Muscle layer of colon (tissue), 2 donors: ENCODE results near the gene CAPN1.
"Not testable (repeated sequence)": the region's sequence is repeated elsewhere in the genome, so short reads cannot be mapped to it uniquely, and the experiment has no call there.

Source experiments
- H3K27ac ChIP-seq: one replicate; pipeline ENCODE4 v1.7.0; 2013; ENCODE audit warnings: low read depth, mild to moderate bottlenecking, low read length, moderate library complexity
- H3K27me3 ChIP-seq, 2 donors: one replicate each; pipeline ENCODE4 v1.7.0; 2013; ENCODE audit warnings: low read length in 2 of 2, mild to moderate bottlenecking in 2 of 2; ENCODE audit not compliant: insufficient read depth in 2 of 2, control insufficient read depth in 1 of 2
- H3K36me3 ChIP-seq: one replicate; pipeline ENCODE4 v1.7.0; 2013; ENCODE audit warnings: mild to moderate bottlenecking, low read length; ENCODE audit not compliant: insufficient read depth
- H3K4me1 ChIP-seq: one replicate; pipeline ENCODE4 v1.7.0; 2013; ENCODE audit warnings: mild to moderate bottlenecking, low read length; ENCODE audit not compliant: insufficient read depth
- H3K4me3 ChIP-seq, 2 donors: one replicate each; pipeline ENCODE4 v1.7.0; 2013; ENCODE audit warnings: low read length in 2 of 2, low read depth in 1 of 2, mild to moderate bottlenecking in 1 of 2, moderate library complexity in 1 of 2
- H3K9ac ChIP-seq: one replicate; pipeline ENCODE4 v1.7.0; 2013; ENCODE audit warnings: low read length
- H3K9me3 ChIP-seq: one replicate; pipeline ENCODE4 v1.7.0; 2013; ENCODE audit warnings: mild to moderate bottlenecking, low read length
- donor health status: abdominal sarcoma.
- donor health status: Adenocarcinoma of cecum.

CAPN1 gene

DNA sequence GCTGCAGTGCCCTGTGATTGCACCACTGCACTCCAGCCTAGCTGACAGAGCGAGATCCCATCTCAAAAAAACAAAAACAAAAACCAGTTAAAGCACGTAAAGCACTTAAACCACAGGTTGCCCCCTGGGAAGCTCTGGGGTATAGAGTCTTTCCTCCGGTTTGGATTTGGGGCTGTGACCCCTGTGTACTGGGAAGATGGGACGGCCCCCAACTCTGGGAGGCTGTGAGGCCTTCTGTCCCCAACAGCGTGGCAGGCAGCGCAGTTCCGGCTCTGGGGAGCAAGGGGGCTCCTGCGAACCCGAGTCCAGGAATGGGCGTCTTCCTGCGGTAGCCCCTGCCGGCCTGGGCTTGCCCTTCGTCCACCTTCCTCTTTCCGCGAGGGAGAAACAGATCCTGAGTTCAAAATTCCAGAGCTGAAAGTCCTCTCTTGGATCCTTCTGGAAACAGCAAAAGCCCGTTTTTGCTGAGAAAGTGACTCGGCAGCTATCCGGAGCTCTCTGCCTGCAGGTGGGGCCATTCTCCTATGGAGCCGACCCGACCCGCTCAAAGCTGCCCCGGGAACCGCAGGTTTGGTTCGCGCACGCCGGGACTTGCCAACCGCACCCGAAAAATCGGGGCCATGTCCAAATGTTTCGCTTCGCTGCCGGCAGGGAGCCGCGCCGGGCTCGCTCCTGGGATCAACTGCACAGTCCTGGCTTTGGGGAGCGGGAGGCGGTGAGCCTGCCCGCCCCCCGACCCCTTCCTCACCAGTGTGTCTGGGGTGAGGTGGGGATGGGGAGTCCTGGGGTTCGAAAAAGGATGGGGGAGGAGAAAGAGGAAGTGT is 43.8 kb downstream of the CAPN1 start:
- Histone ChIP-seq H3K27me3 (no peaks in the 10 kb centered on the region), H3K9ac (peak overlapping the region; percentile 71), H3K9me3 (no peaks in the 10 kb centered on the region), H3K36me3 (no peaks in the 10 kb centered on the region), H3K4me1 (peaks cover 12% of the 10 kb centered on the region), H3K27ac (peak overlapping the region; percentile 39), H3K4me3 (peak overlapping the region; percentile 44 to 74)

GRCh38 chr11:65226103-65226442 is 44.3 kb downstream of the CAPN1 start:
- H3K9me3 ChIP-seq = no peaks in the 10 kb centered on the region
- peaks cover 12% of the 10 kb centered on the region for H3K4me1 ChIP-seq
- no peak overlapping the region for H3K27ac ChIP-seq
- peak overlapping the region; percentile 44 to 74 for H3K4me3 ChIP-seq
- peak overlapping the region; percentile 71 for H3K9ac ChIP-seq
- H3K36me3 ChIP-seq = no peaks in the 10 kb centered on the region
- H3K27me3 ChIP-seq = no peaks in the 10 kb centered on the region

DNA sequence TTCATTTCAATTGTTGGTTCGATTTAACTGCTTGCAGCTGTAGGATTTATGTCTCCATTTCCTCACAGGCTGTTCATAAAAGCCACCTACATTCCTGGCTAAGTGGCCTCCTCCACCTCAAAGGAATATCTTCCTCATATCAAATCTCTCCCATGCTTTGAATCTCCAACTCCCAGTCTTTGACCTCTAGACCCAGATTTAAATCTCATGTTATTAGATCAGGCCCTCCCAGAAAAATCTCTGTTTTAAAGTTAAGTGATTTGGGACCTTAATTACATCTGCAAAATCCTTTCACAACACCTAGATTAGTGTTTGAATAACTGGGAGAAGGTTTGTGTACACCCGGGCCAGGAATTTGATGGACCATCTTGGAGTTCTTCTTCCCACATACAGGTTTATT is 46.2 kb downstream of the CAPN1 start:
- Histone ChIP-seq H3K9me3 (no peaks in the 10 kb centered on the region), H3K9ac (no peak overlapping the region), H3K36me3 (no peaks in the 10 kb centered on the region), H3K4me1 (peaks cover 12% of the 10 kb centered on the region), H3K27me3 (no peaks in the 10 kb centered on the region), H3K4me3 (no peak overlapping the region), H3K27ac (no peak overlapping the region)

DNA sequence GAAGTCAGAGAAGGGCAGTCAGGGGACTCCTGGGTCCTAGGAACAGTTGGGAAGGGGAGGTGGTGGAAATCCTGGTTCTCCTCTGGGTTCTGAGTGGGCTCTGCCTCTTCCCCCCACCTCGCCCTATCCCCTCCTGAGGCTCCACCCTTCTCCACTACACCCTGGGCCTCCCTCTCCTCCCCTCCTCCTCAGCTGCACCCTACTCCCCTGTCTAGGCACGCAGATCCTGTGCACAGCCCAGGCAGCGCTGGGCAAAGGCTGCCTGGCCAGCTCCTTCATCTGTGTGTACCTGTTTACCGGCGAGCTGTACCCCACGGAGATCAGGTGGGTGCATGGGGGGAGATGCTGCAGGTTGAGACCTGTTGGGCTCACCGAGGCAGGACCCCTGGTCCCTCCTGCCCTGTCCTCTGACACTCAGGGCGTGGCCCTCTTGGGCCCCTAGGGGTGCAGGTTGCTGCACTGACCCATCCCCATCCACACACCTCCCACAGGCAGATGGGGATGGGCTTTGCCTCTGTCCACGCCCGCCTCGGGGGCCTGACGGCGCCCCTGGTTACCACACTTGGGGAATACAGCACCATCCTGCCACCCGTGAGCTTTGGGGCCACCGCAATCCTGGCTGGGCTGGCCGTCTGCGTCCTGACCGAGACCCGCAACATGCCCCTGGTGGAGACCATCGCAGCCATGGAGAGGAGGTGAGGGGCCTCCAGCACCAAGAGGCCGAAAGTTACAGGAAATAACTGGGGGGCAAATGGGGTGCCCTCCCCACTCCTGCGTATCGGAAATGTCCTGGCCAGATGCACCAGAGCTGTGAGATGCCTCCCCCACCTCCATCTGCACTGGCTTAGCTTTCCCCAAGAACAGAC is 54.7 kb downstream of the CAPN1 start:
- Histone ChIP-seq H3K4me3 (no peak overlapping the region), H3K9ac (no peak overlapping the region), H3K4me1 (no peaks in the 10 kb centered on the region), H3K36me3 (no peaks in the 10 kb centered on the region), H3K27ac (no peak overlapping the region), H3K27me3 (no peaks in the 10 kb centered on the region), H3K9me3 (no peaks in the 10 kb centered on the region)

DNA sequence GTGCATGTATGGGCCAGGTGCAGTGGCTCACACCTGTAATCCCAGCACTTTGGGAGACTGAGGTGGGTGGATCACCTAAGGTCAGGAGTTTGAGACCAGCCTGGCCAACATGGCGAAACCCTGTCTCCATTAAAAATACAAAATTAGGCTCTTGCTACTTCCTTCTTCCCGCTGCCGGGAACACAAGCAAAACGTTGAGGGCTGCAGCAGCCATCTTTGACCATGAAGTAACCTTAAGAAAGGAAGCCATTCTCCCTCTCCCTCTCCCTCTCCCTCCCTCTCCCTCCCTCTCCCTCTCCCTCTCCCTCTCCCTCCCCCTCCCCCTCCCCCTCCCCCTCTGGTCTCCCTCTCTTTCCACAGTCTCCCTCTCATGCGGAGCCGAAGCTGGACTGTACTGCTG is 56.6 kb downstream of the CAPN1 start:
- not testable (repeated sequence) for H3K4me3 ChIP-seq, H3K4me1 ChIP-seq

GRCh38 chr11:65241134-65241533 is 59.4 kb downstream of the CAPN1 start:
- Histone ChIP-seq H3K4me1 (no peaks in the 10 kb centered on the region), H3K4me3 (no peak overlapping the region), H3K27ac (no peak overlapping the region), H3K9ac (no peak overlapping the region), H3K27me3 (no peaks in the 10 kb centered on the region), H3K9me3 (no peaks in the 10 kb centered on the region), H3K36me3 (no peaks in the 10 kb centered on the region)

More for the DNA sequence above, 56.6 kb downstream of the CAPN1 start:
- H3K27me3 ChIP-seq, H3K9me3 ChIP-seq, H3K9ac ChIP-seq, H3K36me3 ChIP-seq, H3K27ac ChIP-seq: not testable (repeated sequence)

- H3K27me3 ChIP-seq = no peaks in the 10 kb centered on the region
- no peak overlapping the region for H3K4me3 ChIP-seq
- H3K27ac ChIP-seq = no peak overlapping the region
- no peaks in the 10 kb centered on the region for H3K4me1 ChIP-seq
- no peak overlapping the region for H3K9ac ChIP-seq
- H3K36me3 ChIP-seq = no peaks in the 10 kb centered on the region
- H3K9me3 ChIP-seq = no peaks in the 10 kb centered on the region
Measured at GRCh38 chr11:65241692-65242091, 60.0 kb downstream of the CAPN1 start.

DNA sequence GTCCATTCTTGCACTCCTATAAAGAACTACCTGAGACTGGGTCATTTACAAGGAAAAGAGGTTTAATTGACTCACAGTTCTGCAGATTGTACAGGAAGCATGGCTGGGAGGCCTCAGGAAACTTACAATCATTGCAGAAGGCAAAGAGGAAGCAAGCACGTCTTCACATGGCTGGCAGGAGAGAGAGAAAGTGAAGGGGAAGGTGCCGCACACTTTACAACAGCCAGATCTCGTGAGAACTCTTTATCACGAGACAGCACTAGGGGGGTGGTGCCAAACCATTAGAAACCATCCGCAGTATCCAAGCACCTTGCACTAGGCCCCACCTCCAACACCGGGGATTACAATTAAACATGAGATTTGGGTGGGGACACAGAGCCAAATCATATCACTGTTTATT is 60.7 kb downstream of the CAPN1 start:
- Histone ChIP-seq H3K9me3 (no peaks in the 10 kb centered on the region), H3K27me3 (no peaks in the 10 kb centered on the region), H3K4me3 (no peak overlapping the region), H3K9ac (no peak overlapping the region), H3K27ac (no peak overlapping the region), H3K36me3 (no peaks in the 10 kb centered on the region), H3K4me1 (no peaks in the 10 kb centered on the region)

DNA sequence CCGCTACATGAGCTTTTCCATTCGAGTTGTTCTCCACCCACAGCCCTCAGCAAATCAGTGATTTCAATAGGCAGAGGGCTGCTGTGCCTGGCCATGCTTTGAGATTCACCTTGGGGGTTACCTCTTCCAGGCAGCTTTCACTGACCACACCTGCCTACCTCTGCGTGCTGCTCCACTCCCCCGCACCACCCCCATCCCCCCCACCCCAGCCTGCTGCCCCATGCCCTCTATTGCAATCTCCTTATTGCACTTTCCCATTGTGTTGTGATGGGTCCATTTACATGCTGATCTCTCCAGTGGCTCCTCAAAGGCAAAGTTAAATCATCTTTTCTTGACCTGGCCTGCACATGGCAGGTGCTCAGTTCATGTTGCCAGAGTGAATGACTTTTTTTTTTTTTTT is 62.1 kb downstream of the CAPN1 start:
- Histone ChIP-seq H3K4me1 (no peaks in the 10 kb centered on the region), H3K27ac (no peak overlapping the region), H3K4me3 (no peak overlapping the region), H3K9ac (no peak overlapping the region), H3K27me3 (no peaks in the 10 kb centered on the region), H3K9me3 (no peaks in the 10 kb centered on the region), H3K36me3 (no peaks in the 10 kb centered on the region)

- H3K4me3 ChIP-seq, H3K9ac ChIP-seq, H3K9me3 ChIP-seq, H3K27me3 ChIP-seq, H3K27ac ChIP-seq, H3K4me1 ChIP-seq, H3K36me3 ChIP-seq: not testable (repeated sequence)
Measured at GRCh38 chr11:65245046-65245445, 63.3 kb downstream of the CAPN1 start.

- Histone ChIP-seq H3K4me3 (no peak overlapping the region), H3K27ac (no peak overlapping the region), H3K4me1 (no peaks in the 10 kb centered on the region), H3K9ac (no peak overlapping the region), H3K27me3 (no peaks in the 10 kb centered on the region), H3K36me3 (no peaks in the 10 kb centered on the region), H3K9me3 (no peaks in the 10 kb centered on the region)
Measured at GRCh38 chr11:65246506-65246905, 64.8 kb downstream of the CAPN1 start.
